ENCODE measurements around the gene CFHR3.
"Not testable (repeated sequence)": the region's sequence is repeated elsewhere in the genome, so short reads cannot be mapped to it uniquely, and the experiment has no call there.

Gene CFHR3

DNA sequence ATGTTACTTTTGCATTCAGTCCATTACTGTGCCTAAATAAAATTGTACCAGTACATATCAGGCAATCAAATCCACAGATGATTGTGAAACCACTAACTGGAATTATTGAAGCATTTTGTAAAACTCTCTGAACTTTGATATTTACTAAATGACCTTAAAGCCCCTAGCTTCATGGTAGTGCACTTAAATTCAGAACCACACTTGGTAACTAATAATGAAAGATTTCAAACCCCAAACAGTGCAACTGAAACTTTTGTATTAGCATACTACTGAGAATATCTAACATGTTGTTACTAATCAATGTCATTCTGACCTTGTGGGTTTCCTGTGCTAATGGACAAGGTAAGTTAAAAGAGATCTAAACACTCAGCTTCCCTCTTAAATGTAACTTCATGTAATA lies at the start of gene CFHR3:
TSS of gene CFHR3 (plus strand) at position 238 of the 400 bp plus-strand sequence. CDS start at position 285, 47 bp downstream.
- no peak for DNase-seq

DNA sequence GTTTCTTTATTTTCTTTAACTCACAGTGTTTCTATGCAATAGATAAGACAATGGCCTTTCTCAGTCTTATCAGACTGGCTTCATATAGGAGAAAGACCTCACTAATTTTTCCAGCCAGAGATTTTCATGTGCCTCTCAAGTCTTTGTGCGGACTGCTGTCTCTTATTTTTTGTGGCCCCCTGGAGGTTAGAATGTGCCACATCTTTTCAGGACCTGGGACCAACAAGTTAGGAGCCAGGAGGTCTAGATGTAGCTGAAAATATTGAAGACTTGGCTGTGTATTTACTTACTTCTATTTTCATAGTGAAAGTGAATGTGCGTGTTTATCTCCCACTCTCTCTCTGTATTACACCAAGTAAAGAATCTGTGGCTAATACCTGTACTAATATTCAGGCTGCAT lies 42.1 kb upstream of the CFHR3 start:
- DNase-seq: no peak

DNA sequence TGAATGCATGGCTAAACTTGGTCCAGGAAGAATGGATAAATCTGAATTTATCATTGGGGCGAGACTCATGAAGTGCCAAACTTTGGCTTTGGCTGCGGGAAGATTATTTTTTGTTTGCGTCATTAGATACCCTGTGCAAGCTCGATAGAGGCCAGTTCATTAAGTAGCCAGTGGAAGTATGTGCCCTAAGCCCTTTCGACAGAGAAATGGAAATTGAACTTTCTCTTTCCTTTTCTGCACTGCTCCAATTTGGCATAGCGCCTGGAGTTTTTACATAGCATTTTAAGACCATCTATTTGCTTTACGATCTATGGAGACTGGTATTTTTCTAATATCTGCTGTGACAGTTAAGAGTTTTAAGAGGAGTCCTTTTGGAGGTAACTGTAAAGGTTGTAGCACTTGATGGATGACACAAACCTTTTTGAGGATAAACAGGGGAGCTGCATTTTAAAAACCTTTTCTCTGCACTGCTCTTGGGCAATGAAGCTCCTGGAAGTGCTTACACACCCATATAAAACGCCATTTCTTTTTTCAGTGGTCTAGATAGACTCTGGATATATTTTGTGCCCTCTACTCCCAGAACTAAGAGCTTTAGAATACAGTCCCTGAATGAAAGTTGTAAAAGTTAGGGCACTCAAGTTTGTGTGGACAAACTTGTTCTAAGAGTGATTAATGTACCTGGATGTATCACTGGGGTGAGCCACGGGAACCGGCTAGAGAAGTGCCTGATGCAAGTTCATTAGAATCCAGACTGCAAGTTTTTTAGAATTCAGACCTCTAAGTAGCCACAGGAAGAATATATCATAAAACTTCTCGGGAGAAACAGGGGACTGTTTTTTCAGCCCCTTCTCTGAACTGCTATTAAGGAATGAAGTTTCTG lies 41.3 kb upstream of the CFHR3 start:
- DNase-seq: no peak

DNA sequence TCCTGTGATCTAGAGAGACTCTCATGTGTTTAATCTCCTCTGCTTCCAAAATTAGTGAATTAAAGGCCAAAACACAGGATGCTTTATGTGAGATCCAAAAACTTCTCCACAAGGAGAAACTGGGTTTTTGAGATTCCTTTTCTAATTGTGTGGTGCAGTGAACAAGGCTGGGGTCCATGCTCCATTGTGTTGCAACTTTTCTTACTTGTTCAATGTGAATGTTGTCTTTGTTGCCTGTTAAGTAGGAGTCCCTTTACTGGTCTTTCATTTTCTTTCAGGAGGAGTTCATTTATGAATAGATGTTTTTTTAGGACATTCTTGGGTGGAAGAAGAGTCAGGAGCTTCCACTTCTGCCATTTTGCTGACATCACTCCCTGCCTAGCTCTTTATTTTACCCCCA lies 40.6 kb upstream of the CFHR3 start:
- DNase-seq: no peak

DNA sequence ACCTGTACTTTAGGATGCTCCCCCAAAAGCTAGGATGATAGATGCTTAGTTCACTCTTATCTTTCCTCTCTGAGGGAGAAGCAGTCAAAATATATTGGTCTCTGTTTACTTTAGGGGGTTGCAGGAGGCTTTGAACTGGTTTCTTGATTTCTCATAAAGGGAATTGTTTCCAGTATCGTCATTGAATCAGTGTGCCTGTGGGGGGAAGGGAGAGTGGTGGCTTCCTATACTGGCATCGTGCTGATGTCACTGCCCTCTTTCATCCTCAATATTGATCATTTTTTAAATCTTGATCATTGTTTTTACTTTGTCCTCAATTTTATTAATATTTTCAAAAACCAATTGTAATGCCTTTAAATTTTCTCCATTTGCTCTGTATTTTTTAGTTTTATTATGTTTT lies 40.2 kb upstream of the CFHR3 start:
- DNase-seq: no peak

DNA sequence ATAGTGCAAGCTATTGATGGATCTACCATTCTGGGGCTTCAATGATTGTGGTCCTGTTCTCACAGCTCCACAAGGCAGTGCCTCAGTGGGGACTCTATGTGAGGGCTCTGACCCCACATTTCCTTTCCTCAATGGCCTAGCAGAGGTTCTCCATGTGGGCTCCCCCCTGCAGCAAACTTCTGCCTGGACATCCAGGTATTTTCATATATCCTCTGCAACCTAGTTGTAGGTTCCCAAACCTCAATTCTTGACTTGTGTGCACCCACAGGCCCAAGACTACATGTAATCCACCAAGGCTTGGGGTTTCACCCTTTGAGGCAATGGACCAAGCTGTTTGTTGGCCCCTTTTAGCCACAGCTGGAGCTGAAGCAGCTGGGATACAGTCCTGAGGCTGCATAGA lies 35.9 kb upstream of the CFHR3 start:
- DNase-seq: no peak

DNA sequence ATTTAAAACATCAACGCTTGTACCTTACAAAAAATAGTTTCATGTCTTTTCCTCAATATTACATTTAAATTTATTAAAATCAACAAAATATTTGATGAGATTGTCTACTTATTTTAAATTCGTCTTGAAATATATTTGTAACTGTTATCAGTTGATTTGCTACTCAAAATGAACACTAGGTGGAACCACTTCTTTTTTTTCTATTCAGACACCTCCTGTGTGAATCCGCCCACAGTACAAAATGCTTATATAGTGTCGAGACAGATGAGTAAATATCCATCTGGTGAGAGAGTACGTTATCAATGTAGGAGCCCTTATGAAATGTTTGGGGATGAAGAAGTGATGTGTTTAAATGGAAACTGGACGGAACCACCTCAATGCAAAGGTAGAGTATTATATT lies 31.4 kb upstream of the CFHR3 start:
- not testable (repeated sequence) for DNase-seq

DNA sequence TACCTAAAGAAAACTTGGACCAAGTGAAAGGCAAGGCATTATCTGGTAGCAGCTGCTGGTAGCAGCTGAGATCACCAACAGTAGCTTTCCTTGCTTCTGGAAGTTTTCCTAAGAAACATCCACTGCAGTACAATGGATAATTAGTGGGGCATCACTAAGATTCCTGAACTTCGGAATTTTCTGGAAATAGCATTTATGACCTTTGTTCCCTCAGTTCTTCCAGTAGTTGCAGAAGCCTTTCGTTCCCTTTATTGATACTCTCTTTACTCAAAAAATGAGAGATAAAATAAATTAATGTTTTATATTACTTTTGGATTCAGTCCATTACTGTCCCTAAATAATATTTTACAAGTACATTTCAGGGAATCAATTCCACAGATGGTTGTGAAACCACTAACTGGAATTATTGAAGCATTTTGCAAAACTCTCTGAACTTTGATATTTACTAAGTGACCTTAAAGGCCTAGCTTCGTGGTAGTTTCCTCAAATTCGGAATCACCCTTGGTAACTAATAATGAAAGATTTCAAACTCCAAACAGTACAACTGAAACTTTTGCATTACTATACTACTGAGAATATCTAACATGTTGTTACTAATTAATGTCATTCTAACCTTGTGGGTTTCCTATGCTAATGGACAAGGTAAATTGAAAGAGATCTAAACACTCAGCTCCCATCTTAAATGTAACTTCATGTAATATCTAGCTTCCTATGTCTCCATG lies 9.5 kb upstream of the CFHR3 start:
- not testable (repeated sequence) for DNase-seq

DNA sequence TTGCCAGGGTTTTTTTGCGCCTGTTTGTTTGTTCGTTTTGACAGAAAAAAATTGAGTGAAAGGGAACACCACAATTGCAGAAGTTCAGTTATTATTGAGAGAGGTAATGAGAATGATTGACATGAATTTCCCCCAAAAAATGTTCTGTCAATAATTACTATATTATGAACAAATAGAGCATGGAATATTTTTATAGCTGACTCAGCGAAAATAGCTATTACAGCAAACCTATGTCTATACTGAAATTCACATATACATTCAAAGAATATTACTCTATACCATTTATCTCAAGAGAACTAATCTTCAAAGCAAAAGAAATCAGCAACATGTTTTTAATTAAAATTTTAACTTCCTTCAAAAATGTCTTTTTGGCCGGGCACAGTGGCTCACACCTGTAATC lies 4.8 kb upstream of the CFHR3 start:
- not testable (repeated sequence) for DNase-seq

DNA sequence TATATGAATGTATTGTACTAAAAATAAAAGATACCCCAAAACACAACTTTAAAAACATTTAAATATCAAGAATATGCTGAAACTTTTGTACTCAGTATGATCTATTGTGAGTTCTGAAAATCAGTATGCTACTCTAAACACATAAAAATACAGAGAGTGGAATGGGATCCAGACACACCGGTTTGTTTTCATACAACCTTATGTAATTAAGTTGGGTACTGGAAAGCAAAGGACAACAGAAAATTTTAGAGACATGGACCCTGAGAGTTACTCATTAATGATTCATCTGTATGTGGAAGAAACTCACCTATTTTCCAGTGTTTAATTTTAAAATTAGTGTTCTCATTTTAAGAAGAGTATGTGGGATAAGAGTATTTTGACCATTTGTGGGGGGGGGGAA lies 927 bp upstream of the CFHR3 start:
- DNase-seq: no peak

DNA sequence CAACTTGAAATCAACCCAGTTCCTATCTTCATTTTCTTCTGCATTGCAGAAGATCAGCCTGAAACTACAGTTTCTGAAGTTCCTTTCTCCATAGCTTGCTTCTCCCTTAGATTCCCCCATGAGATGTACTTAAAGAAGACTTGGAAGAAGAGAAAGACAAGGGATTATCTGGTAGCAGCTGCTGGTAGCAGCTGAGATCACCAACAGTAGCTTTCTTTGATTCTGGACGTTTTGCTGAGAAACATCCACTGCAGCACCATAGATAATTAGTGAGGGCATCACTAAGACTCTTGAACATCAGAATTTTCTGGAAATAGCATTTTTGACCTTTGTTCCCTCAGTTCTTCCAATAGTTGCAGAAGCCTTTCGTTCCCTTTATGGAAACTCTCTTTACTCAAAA lies 465 bp upstream of the CFHR3 start:
- no peak for DNase-seq

DNA sequence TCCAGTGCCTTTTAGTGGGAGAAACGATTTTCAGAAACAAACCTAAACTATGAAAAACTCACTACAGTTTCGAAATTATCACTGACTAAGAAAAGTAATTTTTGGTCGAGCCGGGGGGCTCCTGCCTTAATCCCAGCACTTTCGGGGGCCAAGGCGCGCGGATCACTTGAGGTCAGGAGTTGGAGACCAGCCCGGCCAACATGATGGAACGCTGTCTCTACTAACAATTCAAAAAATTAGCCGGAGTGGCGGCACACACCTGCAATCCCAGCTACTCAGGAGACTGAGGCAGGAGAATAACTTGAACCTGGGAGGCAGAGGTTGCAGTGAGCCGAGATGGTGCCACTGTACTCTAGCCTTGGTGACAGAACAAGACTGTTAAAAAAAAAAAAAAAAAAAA lies 3.0 kb downstream of the CFHR3 start:
- no peak for DNase-seq

DNA sequence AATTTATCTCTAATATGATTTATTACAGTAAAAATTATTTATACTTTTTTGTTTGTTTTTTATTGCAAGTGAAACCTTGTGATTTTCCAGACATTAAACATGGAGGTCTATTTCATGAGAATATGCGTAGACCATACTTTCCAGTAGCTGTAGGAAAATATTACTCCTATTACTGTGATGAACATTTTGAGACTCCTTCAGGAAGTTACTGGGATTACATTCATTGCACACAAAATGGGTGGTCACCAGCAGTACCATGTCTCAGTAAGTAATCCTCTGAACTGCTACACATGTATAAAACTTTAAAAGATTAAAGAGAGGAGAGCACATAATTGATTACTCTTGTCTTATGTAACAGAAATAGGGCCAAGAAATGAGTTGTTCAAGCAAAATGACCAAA lies 4.5 kb downstream of the CFHR3 start:
- no peak for DNase-seq

DNA sequence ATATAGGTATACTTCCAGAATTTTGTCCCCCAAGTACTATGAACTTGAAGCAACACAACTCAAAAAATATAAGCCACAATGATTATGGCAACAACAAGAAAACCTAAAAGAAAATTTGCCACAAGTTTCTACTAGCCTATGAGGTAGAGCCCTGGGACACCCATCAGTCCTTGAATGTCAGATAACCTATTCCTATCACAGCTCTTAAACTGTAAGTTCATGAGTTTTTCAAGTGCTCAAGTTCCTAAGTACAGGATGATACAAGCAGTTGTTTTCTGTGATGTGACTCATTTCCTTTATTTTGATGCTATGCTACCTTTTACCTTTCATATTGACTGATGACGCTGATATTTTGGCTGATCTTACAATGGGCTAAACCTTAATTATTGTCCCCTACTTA lies 16.6 kb downstream of the CFHR3 start:
- DNase-seq: not testable (repeated sequence)

DNA sequence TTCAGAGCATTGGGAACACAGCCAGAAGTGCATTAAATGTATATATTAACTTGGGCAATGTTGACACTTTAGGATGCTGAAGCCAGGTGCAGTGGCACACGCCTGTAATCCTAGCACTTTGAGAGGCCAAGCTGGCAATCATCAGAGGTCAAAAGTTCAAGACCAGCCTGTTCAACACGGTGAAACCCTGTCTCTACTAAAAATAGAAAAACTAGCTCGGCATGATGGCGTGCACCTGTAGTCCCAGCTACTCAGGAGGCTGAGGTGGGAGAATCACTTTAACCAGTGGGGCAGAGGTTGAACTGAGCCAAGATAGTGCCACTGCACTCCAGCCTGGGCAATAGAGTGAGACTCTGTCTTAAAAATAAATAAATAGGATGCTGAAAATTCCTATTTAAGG lies 19.5 kb downstream of the CFHR3 start:
- not testable (repeated sequence) for DNase-seq

DNA sequence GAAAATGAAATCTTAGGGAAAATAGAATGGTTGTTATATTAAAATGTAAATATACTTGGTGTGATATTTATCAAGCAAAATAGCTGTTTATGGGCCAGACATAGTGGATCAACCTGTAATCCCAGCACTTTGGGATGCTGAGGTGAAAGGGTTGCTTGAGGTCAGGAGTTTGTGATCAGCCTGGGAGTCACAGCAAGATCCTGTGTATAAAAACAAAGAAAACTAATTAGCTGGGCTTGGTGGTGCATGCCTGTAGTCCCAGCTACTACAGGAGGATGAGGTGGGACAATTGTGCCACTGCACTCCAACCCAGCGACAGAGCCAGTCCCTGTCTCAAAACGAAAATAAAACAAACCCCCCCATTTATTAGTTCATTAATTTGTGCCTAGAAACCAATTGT lies 23.3 kb downstream of the CFHR3 start:
- DNase-seq: no peak

DNA sequence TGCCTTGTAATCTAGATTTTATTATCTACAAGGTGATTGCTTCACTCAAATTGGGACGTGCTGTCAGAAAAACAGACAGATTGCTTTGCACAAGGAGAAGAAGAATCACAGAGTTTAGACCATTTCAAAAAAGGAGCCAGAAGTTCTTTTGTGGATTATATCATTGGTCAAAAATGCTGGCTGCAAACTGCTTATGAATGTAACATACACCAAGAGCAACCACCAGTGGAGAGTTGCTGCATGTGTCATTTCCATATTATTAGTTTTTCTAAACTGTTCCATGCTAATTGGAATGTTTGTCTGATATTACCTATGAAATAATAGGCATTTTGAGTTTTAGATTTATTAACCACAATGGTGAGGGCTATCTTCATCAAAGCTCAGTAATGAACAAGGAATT lies 27.3 kb downstream of the CFHR3 start:
- not testable (repeated sequence) for DNase-seq

DNA sequence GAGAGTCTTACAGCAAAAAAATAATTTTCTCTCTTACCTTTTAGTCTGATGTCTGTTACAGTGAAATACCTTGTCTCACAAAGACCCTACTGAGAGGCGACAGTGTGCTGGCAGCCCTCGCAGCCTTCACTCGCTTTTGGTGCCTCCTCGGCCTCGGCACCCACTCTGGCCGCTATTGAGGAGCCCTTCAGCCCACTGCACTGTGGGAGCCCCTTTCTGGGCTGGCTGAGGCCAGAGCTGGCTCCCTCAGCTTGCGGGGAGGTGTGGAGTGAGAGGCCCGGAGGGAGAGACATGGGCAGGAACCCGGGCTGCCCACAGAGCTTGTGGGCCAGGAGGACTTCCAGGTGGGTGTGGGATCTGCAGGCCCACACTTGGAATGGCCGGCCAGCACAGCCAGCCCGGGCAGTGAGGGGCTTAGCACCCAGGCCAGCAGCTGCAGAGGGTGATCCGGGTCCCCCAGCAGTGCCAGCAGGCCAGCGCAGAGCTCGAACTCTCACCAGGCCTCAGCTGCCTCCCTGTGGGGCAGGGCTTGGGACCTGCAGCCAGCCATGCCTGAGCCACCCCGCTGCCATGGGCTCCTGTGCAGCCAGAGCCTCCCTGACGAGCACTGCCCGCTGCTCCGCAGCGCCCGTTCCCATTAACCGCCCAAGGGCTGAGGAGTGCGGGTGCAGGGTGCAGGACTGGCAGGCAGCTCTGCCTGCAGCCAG lies 34.0 kb downstream of the CFHR3 start:
- no peak for DNase-seq

DNA sequence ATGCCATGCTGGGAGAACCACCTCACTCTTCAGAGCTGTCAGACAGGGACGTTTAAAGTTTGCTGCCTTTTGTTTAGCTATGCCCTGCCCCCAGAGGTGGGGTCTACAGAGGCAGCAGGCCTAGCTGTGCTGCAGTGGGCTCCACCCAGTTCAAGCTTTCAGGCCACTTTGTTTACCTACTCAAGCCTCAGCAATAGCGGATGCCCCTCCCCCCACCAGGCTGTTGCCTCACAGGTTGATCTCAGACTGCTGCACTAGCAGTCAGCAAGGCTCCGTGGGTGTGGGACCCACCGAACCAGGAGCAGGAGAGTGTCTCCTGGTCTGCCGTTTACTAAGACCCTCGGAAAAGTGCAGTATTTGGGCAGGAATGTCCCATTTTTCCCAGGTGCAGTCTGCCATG lies 42.8 kb downstream of the CFHR3 start:
- not testable (repeated sequence) for DNase-seq

DNA sequence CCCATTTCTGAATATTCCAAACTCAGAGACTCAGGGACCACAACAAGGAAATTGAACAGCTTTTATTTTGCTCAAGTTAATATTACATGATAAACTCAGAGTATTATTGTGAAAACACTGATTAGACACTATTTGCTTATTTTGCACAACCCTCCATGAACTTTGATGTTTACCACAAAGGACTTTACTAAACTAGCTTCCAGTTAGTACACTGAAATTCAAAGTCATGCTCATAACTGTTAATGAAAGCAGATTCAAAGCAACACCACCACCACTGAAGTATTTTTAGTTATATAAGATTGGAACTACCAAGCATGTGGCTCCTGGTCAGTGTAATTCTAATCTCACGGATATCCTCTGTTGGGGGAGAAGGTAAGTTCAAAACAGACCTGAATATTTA lies 44.9 kb downstream of the CFHR3 start, which contains the start of gene CFHR1:
TSS of gene CFHR1 (plus strand) at position 201 of the 400 bp plus-strand sequence. CDS start at position 315, 114 bp downstream.
- not testable (repeated sequence) for DNase-seq

DNA sequence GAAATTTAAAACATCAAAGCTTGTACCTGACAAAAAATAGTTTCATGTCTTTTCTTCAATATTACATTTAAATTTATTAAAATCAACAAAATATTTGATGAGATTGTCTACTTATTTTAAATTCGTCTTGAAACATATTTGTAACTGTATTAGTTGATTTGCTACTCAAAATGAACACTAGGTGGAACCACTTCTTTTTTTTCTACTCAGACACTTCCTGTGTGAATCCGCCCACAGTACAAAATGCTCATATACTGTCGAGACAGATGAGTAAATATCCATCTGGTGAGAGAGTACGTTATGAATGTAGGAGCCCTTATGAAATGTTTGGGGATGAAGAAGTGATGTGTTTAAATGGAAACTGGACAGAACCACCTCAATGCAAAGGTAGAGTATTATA lies 53.2 kb downstream of the CFHR3 start:
- peak; percentile 2 for DNase-seq
